ENCODE measurements around the gene VPS51. TPM values are rescaled to one million over a fixed set of nuclear protein-coding genes. Genes with fewer than 3 reads are reported as not detected.

The VPS51 gene
- total and polyA plus RNA-seq, 2 of the 13 experiments (the other 11 are each of a cell fraction or from before 2014, with no cell fraction given), result 76.3 to 90.6 TPM

DNA sequence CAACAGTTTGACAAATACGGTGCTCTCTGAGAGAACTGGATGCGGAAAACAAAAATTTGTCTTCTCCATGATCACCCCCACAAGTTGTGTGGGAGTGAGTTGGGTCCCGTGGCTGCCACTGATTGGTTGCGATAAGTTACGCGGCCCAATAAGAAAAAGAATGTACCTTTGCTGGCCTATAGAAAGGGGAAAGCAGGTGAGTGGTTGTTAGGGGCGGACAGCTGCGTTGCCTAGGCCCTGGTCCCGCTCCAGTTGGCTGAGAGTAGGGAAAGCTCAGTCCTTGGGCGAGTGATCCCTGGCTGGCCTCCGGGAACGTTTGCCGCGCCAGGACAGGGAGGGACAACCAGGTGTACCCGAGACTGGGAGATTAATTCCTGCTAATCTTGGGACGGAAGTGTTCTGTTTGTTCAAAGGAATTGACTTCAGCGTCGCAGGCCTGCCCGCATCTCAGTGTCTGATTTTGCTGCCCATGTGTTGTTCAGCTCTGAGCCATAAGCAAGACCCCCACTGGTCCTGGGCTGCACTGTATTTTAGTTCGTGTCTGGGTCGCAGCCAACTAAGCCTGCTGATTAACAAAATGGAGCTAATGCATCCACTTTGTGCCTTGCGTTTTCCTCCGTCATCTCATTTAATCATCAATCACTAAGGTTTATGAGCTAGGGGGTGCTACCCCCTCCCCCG lies 39.1 kb downstream of the VPS51 start (continued):
- TF ChIP-seq ZNF660 (CRISPR knock-in tag; IDR thresholded peaks at IDR 0.05; ENCODE audit: borderline replicate concordance, low read depth) (no peak), ATF1 (CRISPR knock-in tag; IDR thresholded peaks at IDR 0.05) (no peak), ZNF878 (CRISPR knock-in tag; IDR thresholded peaks at IDR 0.05) (no peak), PLRG1 (conservative IDR thresholded peaks at IDR 0.05) (no peak), NRL (CRISPR knock-in tag; IDR thresholded peaks at IDR 0.05; ENCODE audit: borderline replicate concordance) (no peak), ZZZ3 (CRISPR knock-in tag; IDR thresholded peaks at IDR 0.05; ENCODE audit: borderline replicate concordance) (peak; percentile 17; the same call in 1 of the 2 replicates), HDAC1 (CRISPR knock-in tag; IDR thresholded peaks at IDR 0.05) (no peak), ZBTB37 (CRISPR knock-in tag; IDR thresholded peaks at IDR 0.05) (no peak), ZNF672 (CRISPR knock-in tag; IDR thresholded peaks at IDR 0.05) (no peak), ZNF567 (CRISPR knock-in tag; IDR thresholded peaks at IDR 0.05; ENCODE audit: borderline replicate concordance) (no peak), GMEB1 (CRISPR knock-in tag; IDR thresholded peaks at IDR 0.05; ENCODE audit: borderline replicate concordance) (0 out of 2 replicates have a peak, but pooled peaks have one; percentile 0), ATM (IDR thresholded peaks at IDR 0.05; ENCODE audit: borderline replicate concordance) (no peak), BRCA1 (CRISPR knock-in tag; IDR thresholded peaks at IDR 0.05) (no peak; the same call in 1 of the 2 replicates)
- TF ChIP-seq, protein P1, sequence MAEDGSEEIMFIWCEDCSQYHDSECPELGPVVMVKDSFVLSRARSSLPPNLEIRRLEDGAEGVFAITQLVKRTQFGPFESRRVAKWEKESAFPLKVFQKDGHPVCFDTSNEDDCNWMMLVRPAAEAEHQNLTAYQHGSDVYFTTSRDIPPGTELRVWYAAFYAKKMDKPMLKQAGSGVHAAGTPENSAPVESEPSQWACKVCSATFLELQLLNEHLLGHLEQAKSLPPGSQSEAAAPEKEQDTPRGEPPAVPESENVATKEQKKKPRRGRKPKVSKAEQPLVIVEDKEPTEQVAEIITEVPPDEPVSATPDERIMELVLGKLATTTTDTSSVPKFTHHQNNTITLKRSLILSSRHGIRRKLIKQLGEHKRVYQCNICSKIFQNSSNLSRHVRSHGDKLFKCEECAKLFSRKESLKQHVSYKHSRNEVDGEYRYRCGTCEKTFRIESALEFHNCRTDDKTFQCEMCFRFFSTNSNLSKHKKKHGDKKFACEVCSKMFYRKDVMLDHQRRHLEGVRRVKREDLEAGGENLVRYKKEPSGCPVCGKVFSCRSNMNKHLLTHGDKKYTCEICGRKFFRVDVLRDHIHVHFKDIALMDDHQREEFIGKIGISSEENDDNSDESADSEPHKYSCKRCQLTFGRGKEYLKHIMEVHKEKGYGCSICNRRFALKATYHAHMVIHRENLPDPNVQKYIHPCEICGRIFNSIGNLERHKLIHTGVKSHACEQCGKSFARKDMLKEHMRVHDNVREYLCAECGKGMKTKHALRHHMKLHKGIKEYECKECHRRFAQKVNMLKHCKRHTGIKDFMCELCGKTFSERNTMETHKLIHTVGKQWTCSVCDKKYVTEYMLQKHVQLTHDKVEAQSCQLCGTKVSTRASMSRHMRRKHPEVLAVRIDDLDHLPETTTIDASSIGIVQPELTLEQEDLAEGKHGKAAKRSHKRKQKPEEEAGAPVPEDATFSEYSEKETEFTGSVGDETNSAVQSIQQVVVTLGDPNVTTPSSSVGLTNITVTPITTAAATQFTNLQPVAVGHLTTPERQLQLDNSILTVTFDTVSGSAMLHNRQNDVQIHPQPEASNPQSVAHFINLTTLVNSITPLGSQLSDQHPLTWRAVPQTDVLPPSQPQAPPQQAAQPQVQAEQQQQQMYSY (CRISPR knock-in tag; IDR thresholded peaks at IDR 0.05), result no peak; the same call in 1 of the 2 replicates
- TF ChIP-seq, protein P2, sequence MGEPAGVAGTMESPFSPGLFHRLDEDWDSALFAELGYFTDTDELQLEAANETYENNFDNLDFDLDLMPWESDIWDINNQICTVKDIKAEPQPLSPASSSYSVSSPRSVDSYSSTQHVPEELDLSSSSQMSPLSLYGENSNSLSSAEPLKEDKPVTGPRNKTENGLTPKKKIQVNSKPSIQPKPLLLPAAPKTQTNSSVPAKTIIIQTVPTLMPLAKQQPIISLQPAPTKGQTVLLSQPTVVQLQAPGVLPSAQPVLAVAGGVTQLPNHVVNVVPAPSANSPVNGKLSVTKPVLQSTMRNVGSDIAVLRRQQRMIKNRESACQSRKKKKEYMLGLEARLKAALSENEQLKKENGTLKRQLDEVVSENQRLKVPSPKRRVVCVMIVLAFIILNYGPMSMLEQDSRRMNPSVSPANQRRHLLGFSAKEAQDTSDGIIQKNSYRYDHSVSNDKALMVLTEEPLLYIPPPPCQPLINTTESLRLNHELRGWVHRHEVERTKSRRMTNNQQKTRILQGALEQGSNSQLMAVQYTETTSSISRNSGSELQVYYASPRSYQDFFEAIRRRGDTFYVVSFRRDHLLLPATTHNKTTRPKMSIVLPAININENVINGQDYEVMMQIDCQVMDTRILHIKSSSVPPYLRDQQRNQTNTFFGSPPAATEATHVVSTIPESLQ (CRISPR knock-in tag; conservative IDR thresholded peaks at IDR 0.05), result no peak
- TF ChIP-seq, protein P3, sequence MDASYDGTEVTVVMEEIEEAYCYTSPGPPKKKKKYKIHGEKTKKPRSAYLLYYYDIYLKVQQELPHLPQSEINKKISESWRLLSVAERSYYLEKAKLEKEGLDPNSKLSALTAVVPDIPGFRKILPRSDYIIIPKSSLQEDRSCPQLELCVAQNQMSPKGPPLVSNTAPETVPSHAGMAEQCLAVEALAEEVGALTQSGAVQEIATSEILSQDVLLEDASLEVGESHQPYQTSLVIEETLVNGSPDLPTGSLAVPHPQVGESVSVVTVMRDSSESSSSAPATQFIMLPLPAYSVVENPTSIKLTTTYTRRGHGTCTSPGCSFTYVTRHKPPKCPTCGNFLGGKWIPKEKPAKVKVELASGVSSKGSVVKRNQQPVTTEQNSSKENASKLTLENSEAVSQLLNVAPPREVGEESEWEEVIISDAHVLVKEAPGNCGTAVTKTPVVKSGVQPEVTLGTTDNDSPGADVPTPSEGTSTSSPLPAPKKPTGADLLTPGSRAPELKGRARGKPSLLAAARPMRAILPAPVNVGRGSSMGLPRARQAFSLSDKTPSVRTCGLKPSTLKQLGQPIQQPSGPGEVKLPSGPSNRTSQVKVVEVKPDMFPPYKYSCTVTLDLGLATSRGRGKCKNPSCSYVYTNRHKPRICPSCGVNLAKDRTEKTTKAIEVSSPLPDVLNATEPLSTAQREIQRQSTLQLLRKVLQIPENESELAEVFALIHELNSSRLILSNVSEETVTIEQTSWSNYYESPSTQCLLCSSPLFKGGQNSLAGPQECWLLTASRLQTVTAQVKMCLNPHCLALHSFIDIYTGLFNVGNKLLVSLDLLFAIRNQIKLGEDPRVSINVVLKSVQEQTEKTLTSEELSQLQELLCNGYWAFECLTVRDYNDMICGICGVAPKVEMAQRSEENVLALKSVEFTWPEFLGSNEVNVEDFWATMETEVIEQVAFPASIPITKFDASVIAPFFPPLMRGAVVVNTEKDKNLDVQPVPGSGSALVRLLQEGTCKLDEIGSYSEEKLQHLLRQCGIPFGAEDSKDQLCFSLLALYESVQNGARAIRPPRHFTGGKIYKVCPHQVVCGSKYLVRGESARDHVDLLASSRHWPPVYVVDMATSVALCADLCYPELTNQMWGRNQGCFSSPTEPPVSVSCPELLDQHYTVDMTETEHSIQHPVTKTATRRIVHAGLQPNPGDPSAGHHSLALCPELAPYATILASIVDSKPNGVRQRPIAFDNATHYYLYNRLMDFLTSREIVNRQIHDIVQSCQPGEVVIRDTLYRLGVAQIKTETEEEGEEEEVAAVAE (CRISPR knock-in tag; IDR thresholded peaks at IDR 0.05; ENCODE audit: borderline replicate concordance), result no peak
